Measurements from ENCODE around the gene CELF6.

Gene CELF6

GRCh38 chr15:72323752-72324151, 3.8 kb upstream of the CELF6 start:
- Histone ChIP-seq H3K27me3 (ENCODE audit: control insufficient read depth in 2 of 2, insufficient read depth in 2 of 2, low read length in 2 of 2) (no peaks in the 10 kb centered on the region), H3K36me3 (ENCODE audit: control insufficient read depth in 2 of 2, insufficient read depth in 2 of 2, low read length in 2 of 2) (peaks cover 0 to 2% of the 10 kb centered on the region in 2 donors), H3K4me3 (ENCODE audit: low read length in 2 of 2) (no peak overlapping the region), H3K27ac (ENCODE audit: low read depth in 2 of 2, low read length in 2 of 2) (no peak overlapping the region), H3K9ac (ENCODE audit: low read depth in 1 of 2, low read length in 2 of 2) (no peak overlapping the region), H3K9me3 (ENCODE audit: control insufficient read depth in 2 of 2, low read length in 2 of 2) (no peaks in the 10 kb centered on the region), H3K4me1 (ENCODE audit: control insufficient read depth in 2 of 2, insufficient read depth in 2 of 2, low read length in 2 of 2) (peaks cover 6% of the 10 kb centered on the region in 2 donors)

- Histone ChIP-seq H3K36me3 (ENCODE audit: control insufficient read depth in 2 of 2, insufficient read depth in 2 of 2, low read length in 2 of 2) (no peaks in the 10 kb centered on the region), H3K9ac (ENCODE audit: low read depth in 1 of 2, low read length in 2 of 2) (no peak overlapping the region), H3K4me1 (ENCODE audit: control insufficient read depth in 2 of 2, insufficient read depth in 2 of 2, low read length in 2 of 2) (peaks cover 6% of the 10 kb centered on the region in 2 donors), H3K27me3 (ENCODE audit: control insufficient read depth in 2 of 2, insufficient read depth in 2 of 2, low read length in 2 of 2) (no peaks in the 10 kb centered on the region), H3K9me3 (ENCODE audit: control insufficient read depth in 2 of 2, low read length in 2 of 2) (no peaks in the 10 kb centered on the region), H3K27ac (ENCODE audit: low read depth in 2 of 2, low read length in 2 of 2) (no peak overlapping the region), H3K4me3 (ENCODE audit: low read length in 2 of 2) (no peak overlapping the region)
Observed at GRCh38 chr15:72319360-72319984, 485 bp downstream of the CELF6 start.

GRCh38 chr15:72318408-72318942, 1.5 kb downstream of the CELF6 start:
- H3K9me3 ChIP-seq (ENCODE audit: control insufficient read depth in 2 of 2, low read length in 2 of 2): no peaks in the 10 kb centered on the region
- H3K27me3 ChIP-seq (ENCODE audit: control insufficient read depth in 2 of 2, insufficient read depth in 2 of 2, low read length in 2 of 2): no peaks in the 10 kb centered on the region
- no peak overlapping the region for H3K9ac ChIP-seq (ENCODE audit: low read depth in 1 of 2, low read length in 2 of 2)
- no peaks in the 10 kb centered on the region for H3K36me3 ChIP-seq (ENCODE audit: control insufficient read depth in 2 of 2, insufficient read depth in 2 of 2, low read length in 2 of 2)
- no peak overlapping the region for H3K27ac ChIP-seq (ENCODE audit: low read depth in 2 of 2, low read length in 2 of 2)
- H3K4me1 ChIP-seq (ENCODE audit: control insufficient read depth in 2 of 2, insufficient read depth in 2 of 2, low read length in 2 of 2): peaks cover 6% of the 10 kb centered on the region in 2 donors
- no peak overlapping the region for H3K4me3 ChIP-seq (ENCODE audit: low read length in 2 of 2)

DNA sequence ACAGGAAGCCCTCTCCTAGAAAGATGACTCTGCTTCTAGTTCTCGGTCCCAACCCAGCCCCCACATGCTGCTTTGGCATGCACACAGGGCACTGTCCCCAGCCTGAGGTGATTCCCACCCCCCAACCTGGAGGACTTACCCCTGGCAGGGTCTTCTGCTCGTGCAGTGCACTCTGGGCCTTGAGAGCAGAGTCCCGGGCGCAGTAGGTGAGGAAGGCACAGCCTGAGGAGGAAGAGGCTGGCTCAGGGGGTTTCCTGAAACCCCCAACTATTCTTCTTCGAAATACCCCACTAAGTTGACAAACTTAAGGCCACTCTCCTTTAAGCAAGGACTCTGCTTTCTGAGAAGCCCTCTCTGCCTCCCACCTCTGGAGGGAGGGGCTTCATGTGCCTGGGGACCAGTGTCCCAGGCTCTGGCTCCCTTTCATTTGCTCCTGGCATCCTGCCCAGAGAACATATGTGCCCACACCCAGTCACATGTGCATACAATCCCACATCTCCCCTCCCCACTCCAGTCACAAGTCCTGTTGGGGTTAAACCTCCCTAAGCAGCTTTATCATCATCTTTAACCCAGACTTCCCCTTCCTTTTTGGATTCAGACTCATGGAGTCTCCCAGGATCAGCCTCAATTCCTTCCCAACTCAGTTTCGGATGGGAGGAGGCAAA, 4.1 kb downstream of the CELF6 start:
- Histone ChIP-seq H3K27ac (ENCODE audit: low read depth in 2 of 2, low read length in 2 of 2) (no peak overlapping the region), H3K4me3 (ENCODE audit: low read length in 2 of 2) (no peak overlapping the region), H3K9ac (ENCODE audit: low read depth in 1 of 2, low read length in 2 of 2) (no peak overlapping the region), H3K36me3 (ENCODE audit: control insufficient read depth in 2 of 2, insufficient read depth in 2 of 2, low read length in 2 of 2) (no peaks in the 10 kb centered on the region), H3K4me1 (ENCODE audit: control insufficient read depth in 2 of 2, insufficient read depth in 2 of 2, low read length in 2 of 2) (peaks cover 6% of the 10 kb centered on the region in 2 donors), H3K27me3 (ENCODE audit: control insufficient read depth in 2 of 2, insufficient read depth in 2 of 2, low read length in 2 of 2) (no peaks in the 10 kb centered on the region), H3K9me3 (ENCODE audit: control insufficient read depth in 2 of 2, low read length in 2 of 2) (no peaks in the 10 kb centered on the region)

DNA sequence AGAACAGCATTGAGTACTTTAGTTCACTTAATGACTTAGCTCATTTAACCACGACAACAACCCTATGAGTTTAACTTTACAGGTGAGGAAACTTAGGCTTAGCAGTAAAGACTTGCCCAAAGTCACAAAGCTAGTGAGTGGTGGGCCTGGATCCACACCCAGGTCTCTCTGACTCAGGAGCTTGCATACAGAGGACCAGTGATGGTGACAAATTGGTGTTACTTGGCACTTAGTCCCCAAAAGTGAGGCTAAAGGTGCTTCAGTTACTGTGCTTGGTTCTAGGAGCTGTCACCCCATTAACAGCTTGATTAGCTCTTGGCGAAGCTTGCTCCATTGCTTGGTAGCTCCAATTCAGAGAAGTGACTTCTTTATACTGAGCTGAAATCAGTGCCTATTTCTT, 6.1 kb downstream of the CELF6 start:
- H3K4me1 ChIP-seq (ENCODE audit: control insufficient read depth in 2 of 2, insufficient read depth in 2 of 2, low read length in 2 of 2): no peaks in the 10 kb centered on the region
- no peak overlapping the region for H3K27ac ChIP-seq (ENCODE audit: low read depth in 2 of 2, low read length in 2 of 2)
- no peaks in the 10 kb centered on the region for H3K36me3 ChIP-seq (ENCODE audit: control insufficient read depth in 2 of 2, insufficient read depth in 2 of 2, low read length in 2 of 2)
- no peaks in the 10 kb centered on the region for H3K9me3 ChIP-seq (ENCODE audit: control insufficient read depth in 2 of 2, low read length in 2 of 2)
- H3K27me3 ChIP-seq (ENCODE audit: control insufficient read depth in 2 of 2, insufficient read depth in 2 of 2, low read length in 2 of 2): no peaks in the 10 kb centered on the region
- H3K9ac ChIP-seq (ENCODE audit: low read depth in 1 of 2, low read length in 2 of 2): no peak overlapping the region
- H3K4me3 ChIP-seq (ENCODE audit: low read length in 2 of 2): no peak overlapping the region

DNA sequence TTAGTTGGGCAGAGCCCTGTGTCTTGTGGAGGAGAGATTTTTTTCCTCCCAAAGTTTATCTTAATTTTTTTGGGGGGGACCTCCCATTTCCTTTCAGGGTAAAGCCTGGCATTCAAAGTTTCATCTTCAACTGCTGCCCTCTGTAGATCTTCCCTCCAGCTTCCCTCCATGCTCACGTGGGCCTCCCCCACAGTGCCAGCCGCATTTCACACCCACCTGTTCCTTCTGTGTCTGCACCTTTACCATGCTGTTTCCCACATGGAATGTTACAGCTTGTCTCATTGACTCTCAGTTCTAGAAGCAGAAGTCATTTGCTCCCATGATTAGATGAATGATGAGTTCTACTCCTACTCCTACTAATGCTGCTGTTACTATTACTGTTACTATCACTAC, 6.5 kb downstream of the CELF6 start:
- no peak overlapping the region for H3K4me3 ChIP-seq (ENCODE audit: low read length in 2 of 2)
- H3K27me3 ChIP-seq (ENCODE audit: control insufficient read depth in 2 of 2, insufficient read depth in 2 of 2, low read length in 2 of 2): no peaks in the 10 kb centered on the region
- no peaks in the 10 kb centered on the region for H3K36me3 ChIP-seq (ENCODE audit: control insufficient read depth in 2 of 2, insufficient read depth in 2 of 2, low read length in 2 of 2)
- no peaks in the 10 kb centered on the region for H3K9me3 ChIP-seq (ENCODE audit: control insufficient read depth in 2 of 2, low read length in 2 of 2)
- no peaks in the 10 kb centered on the region for H3K4me1 ChIP-seq (ENCODE audit: control insufficient read depth in 2 of 2, insufficient read depth in 2 of 2, low read length in 2 of 2)
- H3K27ac ChIP-seq (ENCODE audit: low read depth in 2 of 2, low read length in 2 of 2): no peak overlapping the region
- H3K9ac ChIP-seq (ENCODE audit: low read depth in 1 of 2, low read length in 2 of 2): no peak overlapping the region

DNA sequence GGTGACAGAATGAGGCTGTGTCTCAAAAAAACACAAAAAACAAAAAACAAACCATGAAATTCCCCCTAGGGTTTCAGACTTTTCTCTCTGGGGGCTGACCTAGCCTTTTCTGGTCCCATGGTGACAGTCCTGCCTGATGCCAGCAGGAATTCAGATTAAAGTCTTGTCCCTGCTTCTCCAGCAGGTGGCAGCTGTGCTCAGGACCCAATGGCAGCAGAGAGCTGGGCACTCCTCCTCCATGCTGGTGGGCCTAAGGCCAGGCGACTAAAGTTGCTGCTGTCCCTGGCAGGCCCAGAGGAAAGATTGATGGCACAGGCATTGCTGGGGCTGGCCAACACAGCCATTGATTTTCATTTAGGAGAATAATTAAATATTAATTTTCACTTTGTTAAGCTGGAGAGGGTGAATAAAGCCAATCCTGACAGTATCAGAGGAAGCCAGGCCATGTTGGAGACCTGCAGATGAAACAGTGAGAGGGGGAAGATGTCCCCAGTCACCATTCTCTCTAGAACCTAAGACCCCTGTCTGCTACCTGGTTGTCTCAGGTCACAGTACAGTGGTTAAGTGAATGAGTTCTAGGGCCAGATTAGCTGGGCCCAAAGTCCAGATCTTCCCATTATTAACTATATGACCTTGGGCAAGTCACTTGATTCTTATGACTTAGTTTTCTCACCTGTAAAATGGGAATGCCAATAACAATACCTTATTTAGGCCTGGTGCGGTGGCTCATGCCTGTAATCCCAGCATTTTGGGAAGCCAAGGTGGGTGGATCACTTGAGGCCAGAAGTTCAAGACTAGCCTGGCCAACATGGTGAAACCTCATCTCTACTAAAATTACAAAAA, 7.1 kb downstream of the CELF6 start:
- no peak overlapping the region for H3K4me3 ChIP-seq (ENCODE audit: low read length in 2 of 2)
- no peak overlapping the region for H3K27ac ChIP-seq (ENCODE audit: low read depth in 2 of 2, low read length in 2 of 2)

DNA sequence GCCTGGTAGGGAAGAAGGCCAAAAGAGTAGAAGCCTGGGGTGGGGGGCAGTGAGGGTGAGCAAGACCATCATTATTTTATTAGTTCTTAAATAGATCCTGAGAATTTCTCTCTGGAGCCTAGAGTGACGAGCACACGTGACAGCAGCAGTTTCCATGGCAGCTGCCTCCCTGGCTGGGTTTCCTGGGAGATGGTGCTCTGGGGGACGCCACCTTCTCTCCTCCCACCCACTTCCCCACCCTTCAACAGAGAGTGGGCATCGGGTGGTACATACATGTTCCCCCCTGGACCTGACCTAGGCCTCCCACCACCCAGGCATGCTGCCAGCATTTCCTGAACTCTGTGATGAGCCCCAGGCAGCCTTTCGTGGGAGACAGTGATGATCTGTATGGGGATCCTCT, 12.9 kb downstream of the CELF6 start:
- Histone ChIP-seq H3K4me3 (ENCODE audit: low read length in 2 of 2) (no peak overlapping the region), H3K4me1 (ENCODE audit: control insufficient read depth in 2 of 2, insufficient read depth in 2 of 2, low read length in 2 of 2) (no peaks in the 10 kb centered on the region), H3K27ac (ENCODE audit: low read depth in 2 of 2, low read length in 2 of 2) (no peak overlapping the region), H3K27me3 (ENCODE audit: control insufficient read depth in 2 of 2, insufficient read depth in 2 of 2, low read length in 2 of 2) (no peaks in the 10 kb centered on the region), H3K9me3 (ENCODE audit: control insufficient read depth in 2 of 2, low read length in 2 of 2) (no peaks in the 10 kb centered on the region), H3K9ac (ENCODE audit: low read depth in 1 of 2, low read length in 2 of 2) (no peak overlapping the region), H3K36me3 (ENCODE audit: control insufficient read depth in 2 of 2, insufficient read depth in 2 of 2, low read length in 2 of 2) (no peaks in the 10 kb centered on the region)

More for the DNA sequence above, 7.1 kb downstream of the CELF6 start:
- H3K4me1 ChIP-seq (ENCODE audit: control insufficient read depth in 2 of 2, insufficient read depth in 2 of 2, low read length in 2 of 2): no peaks in the 10 kb centered on the region
- no peaks in the 10 kb centered on the region for H3K36me3 ChIP-seq (ENCODE audit: control insufficient read depth in 2 of 2, insufficient read depth in 2 of 2, low read length in 2 of 2)
- no peaks in the 10 kb centered on the region for H3K9me3 ChIP-seq (ENCODE audit: control insufficient read depth in 2 of 2, low read length in 2 of 2)
- no peaks in the 10 kb centered on the region for H3K27me3 ChIP-seq (ENCODE audit: control insufficient read depth in 2 of 2, insufficient read depth in 2 of 2, low read length in 2 of 2)
- no peak overlapping the region for H3K9ac ChIP-seq (ENCODE audit: low read depth in 1 of 2, low read length in 2 of 2)

DNA sequence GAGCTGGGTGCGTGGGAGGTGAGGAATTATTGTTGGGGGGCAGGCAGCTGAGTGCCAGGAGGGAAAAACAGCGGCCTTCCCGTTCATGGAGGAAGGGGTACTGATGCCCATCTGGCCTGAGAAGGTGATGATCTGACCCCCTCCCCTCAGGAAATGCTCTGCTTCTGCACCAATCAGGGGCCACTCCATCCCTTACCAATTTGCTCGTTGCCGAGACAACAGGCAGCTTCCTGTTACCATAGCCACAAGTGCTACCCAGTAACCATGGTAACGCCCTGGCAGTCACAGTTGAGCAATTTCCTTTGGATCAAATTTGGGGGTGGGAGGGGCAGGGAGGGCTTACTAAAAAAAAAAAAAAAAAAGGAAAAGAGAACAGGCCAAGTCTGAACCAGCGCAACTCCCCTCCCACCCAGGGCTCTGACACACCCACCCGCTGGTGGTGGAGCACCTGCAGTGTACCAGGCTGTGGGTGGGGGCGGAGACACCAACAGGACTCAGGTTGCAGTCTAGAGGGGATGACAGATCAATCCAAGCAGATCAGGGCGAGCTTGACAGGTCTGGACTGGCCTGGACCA, 13.7 kb downstream of the CELF6 start:
- Histone ChIP-seq H3K9me3 (ENCODE audit: control insufficient read depth in 2 of 2, low read length in 2 of 2) (no peaks in the 10 kb centered on the region), H3K4me1 (ENCODE audit: control insufficient read depth in 2 of 2, insufficient read depth in 2 of 2, low read length in 2 of 2) (no peaks in the 10 kb centered on the region), H3K27ac (ENCODE audit: low read depth in 2 of 2, low read length in 2 of 2) (no peak overlapping the region), H3K9ac (ENCODE audit: low read depth in 1 of 2, low read length in 2 of 2) (no peak overlapping the region), H3K4me3 (ENCODE audit: low read length in 2 of 2) (no peak overlapping the region), H3K36me3 (ENCODE audit: control insufficient read depth in 2 of 2, insufficient read depth in 2 of 2, low read length in 2 of 2) (no peaks in the 10 kb centered on the region), H3K27me3 (ENCODE audit: control insufficient read depth in 2 of 2, insufficient read depth in 2 of 2, low read length in 2 of 2) (no peaks in the 10 kb centered on the region)

GRCh38 chr15:72304596-72304995, 15.4 kb downstream of the CELF6 start:
- no peak overlapping the region for H3K27ac ChIP-seq (ENCODE audit: low read depth in 2 of 2, low read length in 2 of 2)
- no peak overlapping the region for H3K4me3 ChIP-seq (ENCODE audit: low read length in 2 of 2)
- H3K27me3 ChIP-seq (ENCODE audit: control insufficient read depth in 2 of 2, insufficient read depth in 2 of 2, low read length in 2 of 2): no peaks in the 10 kb centered on the region
- no peaks in the 10 kb centered on the region for H3K9me3 ChIP-seq (ENCODE audit: control insufficient read depth in 2 of 2, low read length in 2 of 2)
- no peaks in the 10 kb centered on the region for H3K4me1 ChIP-seq (ENCODE audit: control insufficient read depth in 2 of 2, insufficient read depth in 2 of 2, low read length in 2 of 2)
- no peak overlapping the region for H3K9ac ChIP-seq (ENCODE audit: low read depth in 1 of 2, low read length in 2 of 2)
- no peaks in the 10 kb centered on the region for H3K36me3 ChIP-seq (ENCODE audit: control insufficient read depth in 2 of 2, insufficient read depth in 2 of 2, low read length in 2 of 2)

All from mucosa of rectum (tissue), 2 donors.